Uterus (tissue), 2 donors: Measurements from ENCODE around the gene PTGIS.

Source experiments
- CTCF ChIP-seq, 4 experiments: fragments of 200-600 bp in 2 of 4; fragments of 450-650 bp in 2 of 4; sonication (generic) in 2 of 4; IDR thresholded peaks; one replicate each; pipeline ENCODE4 v1.5.1; 2016 to 2019; ENCODE audit warnings: antibody characterized with exemption in 4 of 4, mild to moderate bottlenecking in 2 of 4, moderate library complexity in 1 of 4
- POLR2A ChIP-seq, 2 donors: fragments of 450-650 bp; IDR thresholded peaks; one replicate each; pipeline ENCODE4 v1.6.1; 2016; ENCODE audit warnings: antibody characterized with exemption in 2 of 2, mild to moderate bottlenecking in 1 of 2, moderate library complexity in 1 of 2

DNA sequence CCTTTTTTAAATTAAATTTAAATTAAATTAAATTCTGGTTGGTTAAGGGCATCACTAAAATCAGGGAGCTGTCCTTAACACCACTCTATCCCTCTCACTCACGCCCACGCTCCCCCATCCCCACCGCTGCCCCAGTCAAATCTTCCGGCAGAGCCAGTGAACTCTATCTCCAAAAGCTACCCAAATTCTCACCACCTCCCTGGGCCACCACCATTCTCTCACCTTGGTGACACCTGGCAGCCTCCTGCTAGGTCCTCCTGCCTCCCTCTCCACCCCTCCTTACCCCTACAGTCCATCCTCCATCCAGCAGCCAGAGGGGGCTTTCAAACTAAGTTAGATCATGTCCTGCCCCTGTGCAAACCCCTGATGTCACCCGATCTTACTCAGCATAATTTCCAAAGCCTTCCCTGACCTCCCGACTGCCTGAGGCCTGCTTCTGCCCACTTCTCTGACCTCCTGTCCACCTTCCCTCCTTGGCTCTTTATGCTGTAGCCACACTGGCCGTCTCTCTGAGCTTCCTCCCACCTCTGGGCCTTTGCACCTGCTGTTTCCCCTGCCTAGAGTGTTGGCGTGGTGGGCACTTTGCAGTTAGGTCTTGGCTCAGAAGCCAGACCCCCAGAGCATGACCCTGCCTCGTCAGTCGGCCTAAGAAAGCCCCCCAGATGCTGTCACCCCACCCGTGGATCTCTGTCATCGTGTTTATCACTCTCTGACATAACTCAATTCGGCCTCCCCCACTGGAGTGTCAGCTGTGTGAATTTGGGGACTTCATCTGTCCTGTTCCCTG lies 24.7 kb downstream of the PTGIS start:
- TF ChIP-seq CTCF (IDR thresholded peaks at IDR 0.05) (no peak), POLR2A (IDR thresholded peaks at IDR 0.05) (no peak)
